MCF 10A (cell line): ENCODE measurements around the gene AGER. TPM values are rescaled to one million over a fixed set of nuclear protein-coding genes. Genes with fewer than 3 reads are reported as not detected.

Experiments used
- BruUV-seq: library from RNA; stranded (reverse); fragments of 400-500 nt; replicated peaks from 2 replicates; lab custom pipeline; 2021; lab: Mats Ljungman, UMichigan
- CTCF ChIA-PET: fragments of 300-600 bp; sonication (Branson Sonifier 250); formaldehyde crosslinking; extraction: SDS; loops from one replicate; lab custom pipeline; 2021; ENCODE audit warnings: antibody characterized with exemption, inconsistent platforms; lab: Yijun Ruan, JAX
- POLR2A ChIA-PET: fragments of 300-600, 350-650 bp; sonication (Branson Sonifier 250); formaldehyde crosslinking; extraction: SDS; loops from one replicate; lab custom pipeline; 2020; ENCODE audit warnings: antibody characterized with exemption, inconsistent platforms; lab: Yijun Ruan, JAX
- DNase-seq: peaks from one replicate; pipeline ENCODE4 v3.0.0-alpha.2; 2018; ENCODE audit not compliant: unreplicated experiment
- H3K27ac Mint-ChIP-seq: one replicate; pipeline ENCODE4 v1.8.0; 2022; ENCODE audit warnings: mild to moderate bottlenecking, low read depth, mixed read lengths; ENCODE audit not compliant: unreplicated experiment
- H3K27me3 Mint-ChIP-seq: one replicate; pipeline ENCODE4 v1.8.0; 2022; ENCODE audit warnings: mixed read lengths; ENCODE audit not compliant: insufficient read depth, unreplicated experiment
- H3K36me3 Mint-ChIP-seq: one replicate; pipeline ENCODE4 v1.8.0; 2022; ENCODE audit warnings: mild to moderate bottlenecking, moderate library complexity, mixed read lengths; ENCODE audit not compliant: insufficient read depth, unreplicated experiment
- H3K4me1 Mint-ChIP-seq: one replicate; pipeline ENCODE4 v1.8.0; 2022; ENCODE audit warnings: mixed read lengths; ENCODE audit not compliant: insufficient read depth, unreplicated experiment
- H3K4me3 Mint-ChIP-seq: one replicate; pipeline ENCODE4 v1.8.0; 2022; ENCODE audit warnings: mild to moderate bottlenecking, moderate library complexity, mixed read lengths; ENCODE audit not compliant: unreplicated experiment
- H3K9me3 Mint-ChIP-seq: one replicate; pipeline ENCODE4 v1.8.0; 2022; ENCODE audit warnings: mixed read lengths; ENCODE audit not compliant: unreplicated experiment
- CTCF ChIP-seq: fragments of 200-600 bp; IDR thresholded peaks from one replicate; pipeline ENCODE4 v1.8.0; 2022; ENCODE audit warnings: antibody characterized with exemption, mild to moderate bottlenecking; ENCODE audit not compliant: unreplicated experiment
- intact Hi-C: fragments of 100-400 bp; cut with micrococcal nuclease; formaldehyde crosslinking; loops from 2 replicates; pipeline ENCODE4 v1.14.1; 2022
- total RNA-seq: library from RNA; stranded (reverse); gene quantifications from 2 replicates; pipeline ENCODE4 v1.2.3, GENCODE V29; 2022

AGER gene
- total RNA-seq, 1 experiment from 2014 or later = 8.0 TPM

- intact Hi-C loops = no loop called here
These were observed 2.0 kb downstream of the AGER start for GRCh38 chr6:32181915-32182529.

GRCh38 chr6:32181148-32181702 is 2.8 kb downstream of the AGER start:
- Mint-ChIP-seq H3K27me3 (no peaks in the 10 kb centered on the region), H3K4me1 (peaks cover 44% of the 10 kb centered on the region), H3K27ac (no peak overlapping the region), H3K36me3 (peaks cover 72% of the 10 kb centered on the region), H3K9me3 (no peaks in the 10 kb centered on the region), H3K4me3 (no peak overlapping the region)
- no TSS peak for BruUV-seq
- DNase-seq = no peak
- intact Hi-C loops = no loop called here
- CTCF ChIA-PET = no interaction called here
- POLR2A ChIA-PET = interaction anchor here (0.7 to 1.1 kb wide), 2 partner anchors 14 to 17 kb away, joined by 3 read pairs; partner anchors contain the start of gene EGFL8
- TF ChIP-seq CTCF = no peak

More at GRCh38 chr6:32181915-32182529, 2.0 kb downstream of the AGER start:
- Mint-ChIP-seq H3K27ac (no peak overlapping the region), H3K4me1 (peaks cover 43% of the 10 kb centered on the region), H3K36me3 (peaks cover 78% of the 10 kb centered on the region), H3K9me3 (no peaks in the 10 kb centered on the region), H3K4me3 (no peak overlapping the region), H3K27me3 (no peaks in the 10 kb centered on the region)
- ChIA-PET CTCF (interaction anchor here (0.8 kb wide), 1 partner anchor 16 kb away, joined by 3 read pairs; no protein-coding TSS in a partner anchor), POLR2A (interaction anchor here (0.7 to 1.1 kb wide), 5 partner anchors 9 to 53 kb away, joined by 3 read pairs; partner anchors contain the start of gene EGFL8)
- no peak for TF ChIP-seq CTCF
- no TSS peak for BruUV-seq
- DNase-seq = no peak

- TF ChIP-seq CTCF = no peak
- H3K4me3 Mint-ChIP-seq = peak overlapping the region; percentile 79
- H3K27ac Mint-ChIP-seq = no peak overlapping the region
- H3K36me3 Mint-ChIP-seq = peaks cover 58% of the 10 kb centered on the region
- no peak for DNase-seq
- TSS peak; percentile 20 for BruUV-seq
- no peaks in the 10 kb centered on the region for H3K9me3 Mint-ChIP-seq
- intact Hi-C loops = no loop called here
- H3K27me3 Mint-ChIP-seq = no peaks in the 10 kb centered on the region
- POLR2A ChIA-PET = interaction anchor here (1.0 to 5.0 kb wide), 7 partner anchors 10 to 792 kb away, joined by 3 to 112 read pairs (median 6); partner anchors contain the start of genes ATF6B, DXO, FKBPL and GPSM3
- peaks cover 41% of the 10 kb centered on the region for H3K4me1 Mint-ChIP-seq
- CTCF ChIA-PET = interaction anchor here (1.1 to 2.0 kb wide), 3 partner anchors 15 to 1097 kb away, joined by 4 to 6 read pairs (median 4); partner anchors contain the start of gene B3GALT4
These were observed 4.2 kb downstream of the AGER start for GRCh38 chr6:32179766-32180405.
